ENCODE data around the gene SCYGR5. TPM values are rescaled to one million over a fixed set of nuclear protein-coding genes. Genes with fewer than 3 reads are reported as not detected.

The SCYGR5 gene
- total RNA-seq, 1 donor from 2014 or later = not detected

- H3K4me3 ChIP-seq (ENCODE audit: low read depth, low read length) = no peak overlapping the region
- no peak for TF ChIP-seq CTCF (IDR thresholded peaks at IDR 0.05; ENCODE audit: insufficient read depth, low read length, poor library complexity, severe bottlenecking)
- H3K36me3 ChIP-seq (ENCODE audit: control insufficient read depth, insufficient read depth, low read length) = no peaks in the 10 kb centered on the region
- DNase-seq (ENCODE audit: low read depth) = no peak
- H3K27me3 ChIP-seq (ENCODE audit: control insufficient read depth, insufficient read depth, low read length) = no peaks in the 10 kb centered on the region
Observed at GRCh38 chr2:227629435-227629834, 37.2 kb upstream of the SCYGR5 start.

GRCh38 chr2:227630322-227630721 lies 36.3 kb upstream of the SCYGR5 start:
- no peak for DNase-seq (ENCODE audit: low read depth)
- Histone ChIP-seq H3K4me3 (ENCODE audit: low read depth, low read length) (no peak overlapping the region), H3K27me3 (ENCODE audit: control insufficient read depth, insufficient read depth, low read length) (no peaks in the 10 kb centered on the region), H3K36me3 (ENCODE audit: control insufficient read depth, insufficient read depth, low read length) (no peaks in the 10 kb centered on the region)
- TF ChIP-seq CTCF (IDR thresholded peaks at IDR 0.05; ENCODE audit: insufficient read depth, low read length, poor library complexity, severe bottlenecking) = no peak

- DNase-seq (ENCODE audit: low read depth) = no peak
- Histone ChIP-seq H3K27me3 (ENCODE audit: control insufficient read depth, insufficient read depth, low read length) (no peaks in the 10 kb centered on the region), H3K36me3 (ENCODE audit: control insufficient read depth, insufficient read depth, low read length) (no peaks in the 10 kb centered on the region), H3K4me3 (ENCODE audit: low read depth, low read length) (no peak overlapping the region)
- no peak for TF ChIP-seq CTCF (IDR thresholded peaks at IDR 0.05; ENCODE audit: insufficient read depth, low read length, poor library complexity, severe bottlenecking)
Observed at GRCh38 chr2:227632827-227633226, 33.8 kb upstream of the SCYGR5 start.

GRCh38 chr2:227634201-227634600 lies 32.4 kb upstream of the SCYGR5 start:
- Histone ChIP-seq H3K4me3 (ENCODE audit: low read depth, low read length) (no peak overlapping the region), H3K27me3 (ENCODE audit: control insufficient read depth, insufficient read depth, low read length) (no peaks in the 10 kb centered on the region), H3K36me3 (ENCODE audit: control insufficient read depth, insufficient read depth, low read length) (no peaks in the 10 kb centered on the region)
- DNase-seq (ENCODE audit: low read depth) = no peak
- no peak for TF ChIP-seq CTCF (IDR thresholded peaks at IDR 0.05; ENCODE audit: insufficient read depth, low read length, poor library complexity, severe bottlenecking)

GRCh38 chr2:227642656-227643055 lies 23.9 kb upstream of the SCYGR5 start:
- no peaks in the 10 kb centered on the region for H3K27me3 ChIP-seq (ENCODE audit: control insufficient read depth, insufficient read depth, low read length)
- DNase-seq (ENCODE audit: low read depth) = no peak
- H3K4me3 ChIP-seq (ENCODE audit: low read depth, low read length) = no peak overlapping the region
- H3K36me3 ChIP-seq (ENCODE audit: control insufficient read depth, insufficient read depth, low read length) = no peaks in the 10 kb centered on the region
- TF ChIP-seq CTCF (IDR thresholded peaks at IDR 0.05; ENCODE audit: insufficient read depth, low read length, poor library complexity, severe bottlenecking) = no peak

GRCh38 chr2:227643990-227644551 lies 22.5 kb upstream of the SCYGR5 start:
- no peak overlapping the region for H3K4me3 ChIP-seq (ENCODE audit: low read depth, low read length)
- H3K36me3 ChIP-seq (ENCODE audit: control insufficient read depth, insufficient read depth, low read length) = no peaks in the 10 kb centered on the region
- no peaks in the 10 kb centered on the region for H3K27me3 ChIP-seq (ENCODE audit: control insufficient read depth, insufficient read depth, low read length)
- DNase-seq (ENCODE audit: low read depth) = no peak
- TF ChIP-seq CTCF (IDR thresholded peaks at IDR 0.05; ENCODE audit: insufficient read depth, low read length, poor library complexity, severe bottlenecking) = no peak
